Aorta (tissue), 5 donors: ENCODE data around the gene SPAG9. TPM values are rescaled to one million over a fixed set of nuclear protein-coding genes. Genes with fewer than 3 reads are reported as not detected.

ENCODE experiments used
- ATAC-seq: fragments of 200-7000 bp; cut with Tn5 transposase; one replicate; pipeline ENCODE4 v1.9.1; 2022; ENCODE audit warnings: moderate library complexity; ENCODE audit not compliant: low FRiP score
- DNase-seq, 2 donors: peaks; one replicate each; pipeline ENCODE4 v3.0.0-alpha.2; 2020
- H3K27ac ChIP-seq, 2 donors: one replicate each; pipeline ENCODE4 v1.5.1; 2013; ENCODE audit warnings: low read length in 2 of 2, mild to moderate bottlenecking in 2 of 2, moderate library complexity in 2 of 2, control low read depth in 1 of 2, inconsistent platforms in 1 of 2, low read depth in 1 of 2
- H3K27me3 ChIP-seq, 2 donors: one replicate each; pipeline ENCODE4 v1.6.1; 2013; ENCODE audit warnings: control low read depth in 1 of 2, low read length in 1 of 2, mild to moderate bottlenecking in 1 of 2, moderate library complexity in 1 of 2; ENCODE audit not compliant: insufficient read depth in 2 of 2, control insufficient read depth in 1 of 2
- H3K36me3 ChIP-seq, 2 donors: one replicate each; pipeline ENCODE4 v1.6.1; 2013; ENCODE audit warnings: control low read depth in 1 of 2, low read length in 1 of 2, mild to moderate bottlenecking in 1 of 2; ENCODE audit not compliant: insufficient read depth in 2 of 2, control insufficient read depth in 1 of 2
- H3K4me1 ChIP-seq, 2 donors: one replicate each; pipeline ENCODE4 v1.6.1; 2013; ENCODE audit warnings: low read length in 2 of 2, control low read depth in 1 of 2, mild to moderate bottlenecking in 1 of 2, moderate library complexity in 1 of 2; ENCODE audit not compliant: insufficient read depth in 2 of 2, control insufficient read depth in 1 of 2
- H3K4me3 ChIP-seq, 2 donors: one replicate each; pipeline ENCODE4 v1.5.1; 2013; ENCODE audit warnings: low read length in 2 of 2, control low read depth in 1 of 2, mild to moderate bottlenecking in 1 of 2
- H3K9me3 ChIP-seq: one replicate; pipeline ENCODE4 v1.6.1; 2013; ENCODE audit warnings: mild to moderate bottlenecking, low read length; ENCODE audit not compliant: control insufficient read depth
- WGBS, 2 donors: extraction: QIAGEN DNeasy Blood & Tissue Kit; methylation state at CpG; one replicate each; pipeline ENCODE4 v1.1.7; 2013; 5-methylcytosine and 5-hydroxymethylcytosine counted together
- intact Hi-C, 2 donors: fragments of 100-400 bp; cut with DNase I; formaldehyde crosslinking; loops; one replicate each; pipeline versions ENCODE4 v1.14.2 to v1.15.0; 2022
- polyA plus RNA-seq, 2 donors: library from polyadenylated mRNA; stranded (reverse); fragments of 200-250 nt; gene quantifications; one replicate each; pipeline ENCODE4 v1.2.3, GENCODE V29; 2013
- total RNA-seq, 2 donors: library from RNA; stranded (reverse); fragmentation: NEBNext Ultra II Directional; extraction: Animal tissue kit (Norgen Biotek cat#: 25700); gene quantifications; one replicate each; pipeline ENCODE4 v1.2.1, GENCODE V29; 2021
- donor health status: healthy with polysubstance abuse.
- donor health status: Bipolar disorder and iron deficiency.
- donor health status: DM: no; HTN: no; CAD: no.
- donor health status: DM: no; HTN: no; CAD: no.
- donor health status: DM: yes; HTN: yes; CAD: no.

SPAG9 gene
- total and polyA plus RNA-seq, 4 donors: 20.7 to 151 (median 85.6) TPM

DNA sequence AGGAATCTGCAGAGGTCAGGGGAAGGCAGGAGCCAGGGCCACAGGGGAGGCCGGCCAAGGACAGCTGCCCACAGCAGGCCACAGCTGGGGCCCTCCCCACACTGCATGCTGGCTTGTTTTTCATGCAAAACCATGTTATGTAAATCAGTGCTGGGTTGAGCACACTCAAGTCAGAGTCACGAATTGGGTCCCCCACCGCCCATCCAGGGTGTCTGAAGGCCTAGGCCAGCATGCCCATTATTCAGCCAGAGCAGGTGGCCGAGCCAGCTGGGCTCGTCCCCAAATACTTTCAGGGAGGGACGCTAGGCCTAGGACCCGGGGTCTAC, 203.3 kb downstream of the SPAG9 start:
- Histone ChIP-seq H3K9me3 (no peaks in the 10 kb centered on the region), H3K27me3 (no peaks in the 10 kb centered on the region), H3K27ac (no peak overlapping the region), H3K36me3 (no peaks in the 10 kb centered on the region), H3K4me3 (no peak overlapping the region), H3K4me1 (no peaks in the 10 kb centered on the region)
- DNase-seq: no peak
- no peak for ATAC-seq
- WGBS, 2 donors: 88 to 89% methylated on average over 7 of the region's 7 CpGs
- intact Hi-C loops: no loop called here

DNA sequence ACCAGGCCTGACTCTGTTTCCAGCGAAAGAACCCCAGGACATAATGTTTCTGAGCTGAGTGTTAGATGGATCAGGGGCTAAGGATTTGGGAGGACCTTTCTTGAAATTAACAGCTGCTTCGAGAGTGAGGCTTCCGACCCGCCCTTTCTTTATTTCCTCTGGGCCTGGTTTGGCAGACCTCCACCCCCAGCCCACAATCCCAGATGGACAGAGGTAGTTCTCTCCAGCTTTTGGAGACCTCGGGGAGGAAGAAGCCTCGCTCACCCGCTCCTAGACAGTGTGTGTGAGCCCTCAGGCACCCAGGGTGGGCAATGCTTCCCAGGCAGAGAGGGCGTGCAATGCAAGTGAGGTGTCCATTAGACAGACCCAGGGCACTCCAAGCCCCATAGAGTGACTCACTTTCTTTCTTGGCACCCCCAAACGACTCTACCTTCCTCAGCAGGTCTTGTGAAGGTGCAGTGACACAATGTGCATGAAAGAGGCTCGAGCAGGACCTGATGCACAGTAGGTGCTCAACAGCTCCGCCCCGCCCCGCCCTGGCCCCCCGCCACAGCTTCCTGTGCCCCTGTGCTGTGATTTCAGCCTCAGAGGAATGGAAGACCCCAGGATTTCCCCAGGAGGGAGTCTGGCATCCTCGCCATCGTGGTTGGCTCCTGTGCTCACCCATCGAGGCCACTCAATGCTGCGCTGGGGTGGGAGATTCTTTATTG, 203.8 kb downstream of the SPAG9 start:
- Histone ChIP-seq H3K4me3 (no peak overlapping the region), H3K36me3 (no peaks in the 10 kb centered on the region), H3K27me3 (no peaks in the 10 kb centered on the region), H3K9me3 (no peaks in the 10 kb centered on the region), H3K4me1 (no peaks in the 10 kb centered on the region), H3K27ac (no peak overlapping the region)
- intact Hi-C loops: no loop called here
- WGBS, 2 donors: 83 to 87% methylated on average over 18 of the region's 18 CpGs
- ATAC-seq (no peak), DNase-seq (peak in 1 of 2 donors; percentile 34)

DNA sequence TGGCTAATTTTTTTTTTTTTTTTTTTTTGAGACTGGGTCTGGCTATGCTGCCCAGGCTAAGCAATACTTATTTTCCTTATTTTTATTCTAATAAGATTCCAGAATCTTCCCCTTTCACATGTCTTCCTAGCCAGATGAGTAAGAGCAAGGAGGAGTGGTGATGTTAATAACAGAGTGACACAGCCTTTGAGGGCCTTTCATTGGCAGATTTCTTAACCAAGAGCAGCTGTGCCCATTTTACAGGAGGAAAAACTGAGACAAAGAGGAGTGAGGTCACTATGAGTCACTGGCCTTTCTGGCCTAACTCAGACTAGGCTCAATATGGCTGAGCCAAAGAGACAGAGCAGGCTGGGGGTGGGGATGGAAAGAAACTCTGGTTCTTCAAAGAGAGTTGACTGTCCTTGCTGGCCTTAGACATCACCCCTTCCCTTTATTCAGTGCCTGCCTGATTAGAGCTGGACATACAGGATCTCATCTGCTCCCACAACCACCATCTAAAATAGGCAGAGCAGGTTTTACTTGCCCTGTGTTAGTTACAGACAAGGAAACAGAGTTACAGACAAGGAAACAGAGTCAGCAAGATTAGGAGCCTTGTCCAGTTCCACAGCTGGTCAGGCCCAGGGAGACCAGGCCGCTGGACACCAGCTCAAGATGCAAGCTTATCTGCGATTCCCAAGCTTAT, 204.5 kb downstream of the SPAG9 start:
- 92 to 98% methylated on average over 2 of the region's 2 CpGs for WGBS, 2 donors
- Histone ChIP-seq H3K27me3 (no peaks in the 10 kb centered on the region), H3K4me3 (no peak overlapping the region), H3K4me1 (no peaks in the 10 kb centered on the region), H3K36me3 (no peaks in the 10 kb centered on the region), H3K27ac (no peak overlapping the region), H3K9me3 (no peaks in the 10 kb centered on the region)
- intact Hi-C loops: no loop called here
- DNase-seq: no peak
- ATAC-seq: no peak

DNA sequence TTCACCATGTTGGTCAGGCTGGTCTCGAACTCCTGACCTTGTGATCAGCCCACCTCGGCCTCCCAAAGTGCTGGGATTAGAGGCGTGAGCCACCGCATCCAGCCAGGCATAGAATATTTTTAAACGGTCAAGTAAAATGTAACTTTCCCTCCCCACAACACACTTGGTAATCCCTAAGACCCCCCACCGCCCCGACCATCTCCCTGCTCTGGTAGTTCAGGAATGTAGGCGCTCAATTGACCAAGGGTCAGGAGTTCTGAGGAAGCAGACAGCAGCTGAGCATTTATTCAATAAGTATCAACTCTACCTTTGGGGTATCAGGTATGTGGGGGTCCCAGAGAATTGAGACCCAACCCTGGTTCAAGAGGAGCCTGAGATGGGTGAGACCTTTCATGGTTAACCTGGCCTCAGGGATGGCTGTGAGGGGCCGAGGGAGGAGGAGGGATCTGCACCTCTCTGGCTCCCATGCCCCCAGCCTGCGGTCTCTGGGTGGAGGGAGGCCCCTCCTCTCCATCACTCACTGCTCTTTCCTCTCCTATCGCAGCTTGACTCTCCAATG, 206.1 kb downstream of the SPAG9 start:
- intact Hi-C loops: no loop called here

DNA sequence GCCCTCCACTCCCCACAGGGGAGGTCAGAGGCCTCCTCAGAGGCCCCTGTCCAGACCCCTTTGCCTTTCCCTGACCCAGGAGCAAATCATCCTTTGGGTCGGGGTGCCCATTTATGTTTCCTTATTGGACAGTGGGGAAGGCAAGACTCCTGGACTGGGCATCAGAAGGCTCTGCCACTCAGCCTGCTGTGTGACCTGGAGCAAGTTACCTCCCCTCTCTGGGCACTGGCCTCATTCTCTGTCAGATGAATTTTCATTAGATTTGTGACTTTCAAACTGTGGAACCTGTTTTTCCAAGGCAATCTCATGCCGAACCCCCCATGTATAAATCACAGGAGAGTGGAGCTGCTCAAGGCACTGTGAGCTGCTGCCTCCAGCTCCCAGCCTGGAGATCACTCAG, 207.5 kb downstream of the SPAG9 start:
- Histone ChIP-seq H3K27ac (no peak overlapping the region), H3K9me3 (no peaks in the 10 kb centered on the region), H3K4me3 (no peak overlapping the region), H3K27me3 (no peaks in the 10 kb centered on the region), H3K36me3 (no peaks in the 10 kb centered on the region), H3K4me1 (no peaks in the 10 kb centered on the region)
- DNase-seq (peak in 1 of 2 donors; percentile 33), ATAC-seq (no peak)
- 89 to 96% methylated on average over 2 of the region's 2 CpGs for WGBS, 2 donors
- intact Hi-C loops: no loop called here

More for the DNA sequence above, 206.1 kb downstream of the SPAG9 start:
- DNase-seq: peak in 1 of 2 donors; percentile 27
- WGBS, 2 donors: 91 to 92% methylated on average over 11 of the region's 11 CpGs
- Histone ChIP-seq H3K27ac (no peak overlapping the region), H3K4me1 (no peaks in the 10 kb centered on the region), H3K4me3 (no peak overlapping the region), H3K27me3 (no peaks in the 10 kb centered on the region), H3K9me3 (no peaks in the 10 kb centered on the region), H3K36me3 (no peaks in the 10 kb centered on the region)
- no peak for ATAC-seq

Other genes starting within 250 kb of the SPAG9 start
- 10 to 100 TPM; 24.5 to 42.3 TPM for gene NME1, start 32.7 kb upstream of the SPAG9 start, total RNA-seq
- 10 to 100 TPM; 30.5 to 34.8 TPM for gene NME1, start 32.7 kb upstream of the SPAG9 start, polyA plus RNA-seq
- 100 to 1,000 TPM; 306 to 366 TPM for gene NME2, start 45.5 kb upstream of the SPAG9 start, total RNA-seq
- gene NME2, start 45.5 kb upstream of the SPAG9 start, polyA plus RNA-seq: 100 to 1,000 TPM; 838 to 992 TPM
- gene MBTD1, start 139.2 kb upstream of the SPAG9 start, total RNA-seq: 10 to 100 TPM; 11.5 to 21.4 TPM
- gene MBTD1, start 139.2 kb upstream of the SPAG9 start, polyA plus RNA-seq: 1 to 10 TPM; 5.3 to 8.4 TPM
- gene UTP18, start 139.7 kb upstream of the SPAG9 start, total RNA-seq: 10 to 100 TPM; 17.4 to 21.0 TPM
- 10 to 100 TPM; 12.0 to 16.5 TPM for gene UTP18, start 139.7 kb upstream of the SPAG9 start, polyA plus RNA-seq